Measurements from ENCODE around the gene TIGD2.

TIGD2 gene

DNA sequence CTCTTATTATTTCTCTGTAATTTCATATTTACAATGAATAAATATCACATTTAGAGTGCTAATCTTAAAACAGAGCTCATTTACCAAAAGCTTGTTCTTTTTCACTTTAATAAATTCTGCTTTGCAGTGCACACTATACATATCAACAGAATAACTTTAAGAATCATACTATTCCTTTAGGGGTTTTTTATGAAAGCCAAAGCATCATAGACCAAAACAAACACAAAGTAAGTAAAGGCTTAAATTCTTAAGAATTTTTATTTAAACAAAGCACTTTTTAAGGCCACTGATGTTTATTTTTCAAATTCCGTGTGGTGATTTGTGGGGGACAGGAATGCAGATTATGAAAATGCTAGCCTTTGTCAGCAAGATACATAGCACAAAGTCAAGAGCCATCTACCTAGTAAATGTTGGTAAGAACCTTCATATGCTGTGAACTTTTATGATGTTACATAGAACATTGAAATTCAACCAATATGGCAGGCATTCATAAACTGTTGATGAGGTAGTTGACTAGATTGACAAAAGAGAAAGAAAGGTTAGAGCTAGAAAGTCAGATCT is 17.8 kb downstream of the TIGD2 start:
- Histone ChIP-seq H3K9me3 (ENCODE audit: control insufficient read depth, insufficient read depth, low read length) (no peaks in the 10 kb centered on the region), H3K9me2 (replicated peaks; ENCODE audit: control insufficient read depth, low read length) (no peaks in the 10 kb centered on the region), H3K4me1 (ENCODE audit: control insufficient read depth, low read length) (no peaks in the 10 kb centered on the region), H3K36me3 (ENCODE audit: control insufficient read depth, low read length) (no peaks in the 10 kb centered on the region), H3K27me3 (ENCODE audit: control insufficient read depth, low read length) (peaks cover 3% of the 10 kb centered on the region; the same call in 1 of the 2 replicates), H4K20me1 (ENCODE audit: control insufficient read depth, insufficient read depth, low read depth, low read length) (no peaks in the 10 kb centered on the region), H3K79me2 (ENCODE audit: control insufficient read depth, low read length) (no peaks in the 10 kb centered on the region), H3K4me3 (ENCODE audit: low read length) (no peak overlapping the region), H3K4me2 (ENCODE audit: low read length) (no peak overlapping the region), H3F3A (ENCODE audit: control insufficient read depth, insufficient read depth) (no peaks in the 10 kb centered on the region), H3K27ac (ENCODE audit: low read depth, low read length) (no peak overlapping the region)
- no peak for TF ChIP-seq EZH2phosphoT487 (IDR thresholded peaks at IDR 0.05; ENCODE audit: borderline replicate concordance, low read length)
- TF ChIP-seq, protein P1, sequence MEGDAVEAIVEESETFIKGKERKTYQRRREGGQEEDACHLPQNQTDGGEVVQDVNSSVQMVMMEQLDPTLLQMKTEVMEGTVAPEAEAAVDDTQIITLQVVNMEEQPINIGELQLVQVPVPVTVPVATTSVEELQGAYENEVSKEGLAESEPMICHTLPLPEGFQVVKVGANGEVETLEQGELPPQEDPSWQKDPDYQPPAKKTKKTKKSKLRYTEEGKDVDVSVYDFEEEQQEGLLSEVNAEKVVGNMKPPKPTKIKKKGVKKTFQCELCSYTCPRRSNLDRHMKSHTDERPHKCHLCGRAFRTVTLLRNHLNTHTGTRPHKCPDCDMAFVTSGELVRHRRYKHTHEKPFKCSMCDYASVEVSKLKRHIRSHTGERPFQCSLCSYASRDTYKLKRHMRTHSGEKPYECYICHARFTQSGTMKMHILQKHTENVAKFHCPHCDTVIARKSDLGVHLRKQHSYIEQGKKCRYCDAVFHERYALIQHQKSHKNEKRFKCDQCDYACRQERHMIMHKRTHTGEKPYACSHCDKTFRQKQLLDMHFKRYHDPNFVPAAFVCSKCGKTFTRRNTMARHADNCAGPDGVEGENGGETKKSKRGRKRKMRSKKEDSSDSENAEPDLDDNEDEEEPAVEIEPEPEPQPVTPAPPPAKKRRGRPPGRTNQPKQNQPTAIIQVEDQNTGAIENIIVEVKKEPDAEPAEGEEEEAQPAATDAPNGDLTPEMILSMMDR (IDR thresholded peaks at IDR 0.05; ENCODE audit: low read depth, low read length, poor library complexity, severe bottlenecking), result no peak

DNA sequence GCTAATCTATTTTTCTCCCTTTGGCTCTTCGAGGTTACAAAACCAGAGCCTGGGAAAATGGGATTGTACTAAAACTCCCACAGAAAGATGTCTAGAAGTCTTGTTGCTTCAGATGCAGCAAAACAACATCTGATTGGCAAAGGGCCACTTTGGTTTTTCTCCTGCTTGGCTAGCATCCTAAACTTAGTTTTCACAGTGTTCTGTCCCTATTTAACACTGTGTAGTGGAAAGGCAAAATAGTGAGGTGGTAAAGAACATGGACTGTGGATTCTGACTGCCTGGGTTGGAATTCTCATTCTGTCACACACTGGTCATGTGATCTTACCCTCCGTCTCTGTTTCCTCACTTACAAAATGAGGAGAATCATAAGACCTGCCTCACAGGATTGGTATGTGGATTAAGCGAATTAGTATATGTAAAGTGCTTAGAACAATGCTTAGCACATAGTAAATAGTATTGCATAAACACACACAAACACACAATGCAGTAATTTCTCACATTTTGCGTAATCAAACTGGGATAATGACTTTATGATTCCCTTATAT is 23.5 kb downstream of the TIGD2 start:
- no peaks in the 10 kb centered on the region for H3K4me1 ChIP-seq (ENCODE audit: control insufficient read depth, low read length)
- TF ChIP-seq EZH2phosphoT487 (IDR thresholded peaks at IDR 0.05; ENCODE audit: borderline replicate concordance, low read length), result no peak
- TF ChIP-seq, protein P1 (IDR thresholded peaks at IDR 0.05; ENCODE audit: low read depth, low read length, poor library complexity, severe bottlenecking), result no peak
- no peaks in the 10 kb centered on the region for H3K27me3 ChIP-seq (ENCODE audit: control insufficient read depth, low read length)
- no peaks in the 10 kb centered on the region for H3K9me2 ChIP-seq (replicated peaks; ENCODE audit: control insufficient read depth, low read length)
- H3F3A ChIP-seq (ENCODE audit: control insufficient read depth, insufficient read depth), result no peaks in the 10 kb centered on the region
- H4K20me1 ChIP-seq (ENCODE audit: control insufficient read depth, insufficient read depth, low read depth, low read length), result no peaks in the 10 kb centered on the region
- no peaks in the 10 kb centered on the region for H3K36me3 ChIP-seq (ENCODE audit: control insufficient read depth, low read length)
- H3K4me2 ChIP-seq (ENCODE audit: low read length), result no peak overlapping the region
- no peak overlapping the region for H3K4me3 ChIP-seq (ENCODE audit: low read length)
- H3K79me2 ChIP-seq (ENCODE audit: control insufficient read depth, low read length), result no peaks in the 10 kb centered on the region
- H3K9me3 ChIP-seq (ENCODE audit: control insufficient read depth, insufficient read depth, low read length), result no peaks in the 10 kb centered on the region
- H3K27ac ChIP-seq (ENCODE audit: low read depth, low read length), result no peak overlapping the region

GRCh38 chr4:89136525-89136924 is 25.2 kb downstream of the TIGD2 start:
- H3K4me1 ChIP-seq (ENCODE audit: control insufficient read depth, low read length), result no peaks in the 10 kb centered on the region
- H3K9me3 ChIP-seq (ENCODE audit: control insufficient read depth, insufficient read depth, low read length), result no peaks in the 10 kb centered on the region
- H3K4me3 ChIP-seq (ENCODE audit: low read length), result no peak overlapping the region
- H3K27ac ChIP-seq (ENCODE audit: low read depth, low read length), result no peak overlapping the region
- H4K20me1 ChIP-seq (ENCODE audit: control insufficient read depth, insufficient read depth, low read depth, low read length), result no peaks in the 10 kb centered on the region
- no peak for TF ChIP-seq EZH2phosphoT487 (IDR thresholded peaks at IDR 0.05; ENCODE audit: borderline replicate concordance, low read length)
- TF ChIP-seq, protein P1 (IDR thresholded peaks at IDR 0.05; ENCODE audit: low read depth, low read length, poor library complexity, severe bottlenecking), result no peak
- H3F3A ChIP-seq (ENCODE audit: control insufficient read depth, insufficient read depth), result no peaks in the 10 kb centered on the region
- H3K9me2 ChIP-seq (replicated peaks; ENCODE audit: control insufficient read depth, low read length), result no peaks in the 10 kb centered on the region
- H3K27me3 ChIP-seq (ENCODE audit: control insufficient read depth, low read length), result no peaks in the 10 kb centered on the region
- H3K36me3 ChIP-seq (ENCODE audit: control insufficient read depth, low read length), result no peaks in the 10 kb centered on the region
- no peak overlapping the region for H3K4me2 ChIP-seq (ENCODE audit: low read length)
- H3K79me2 ChIP-seq (ENCODE audit: control insufficient read depth, low read length), result no peaks in the 10 kb centered on the region
